Measurements from ENCODE around the gene GPX7.

- TF ChIP-seq CTCF (conservative IDR thresholded peaks at IDR 0.05; ENCODE audit: low read depth, low read length) (no peak), EZH2 (IDR thresholded peaks at IDR 0.05; ENCODE audit: low read length, unreplicated experiment) (no peak)
Observed at GRCh38 chr1:52559875-52560274, 42.3 kb upstream of the GPX7 start.
